ENCODE data around the gene PSMD14. TPM values are rescaled to one million over a fixed set of nuclear protein-coding genes. Genes with fewer than 3 reads are reported as not detected.

The PSMD14 gene
- total RNA-seq, 1 experiment from 2014 or later = 81.1 TPM

DNA sequence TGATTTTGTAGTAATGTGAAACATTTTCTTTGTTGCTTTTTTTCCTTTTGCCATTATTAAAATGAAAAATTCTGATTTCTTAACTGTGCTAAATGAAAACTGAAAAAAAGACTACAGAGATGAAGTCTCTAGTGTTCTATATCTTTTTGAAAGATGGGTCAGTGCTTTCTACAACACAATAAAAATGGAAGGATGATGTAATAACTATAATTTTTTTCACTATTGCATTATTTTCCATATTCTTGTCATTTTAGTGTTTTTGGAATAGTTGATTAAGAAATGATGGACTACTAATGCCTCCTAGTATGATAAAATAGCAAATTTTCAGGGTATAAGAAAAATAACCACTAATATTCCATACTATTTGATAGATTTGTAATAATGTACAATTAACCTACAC is 7.2 kb downstream of the PSMD14 start:
- Mint-ChIP-seq H3K27me3 (ENCODE audit: insufficient read depth, unreplicated experiment) (no peaks in the 10 kb centered on the region), H3K9me3 (ENCODE audit: unreplicated experiment) (no peaks in the 10 kb centered on the region), H3K4me1 (ENCODE audit: low read depth, unreplicated experiment) (peaks cover 13% of the 10 kb centered on the region), H3K4me3 (ENCODE audit: unreplicated experiment) (no peak overlapping the region), H3K27ac (ENCODE audit: unreplicated experiment) (no peak overlapping the region), H3K36me3 (ENCODE audit: insufficient read depth, unreplicated experiment) (peaks cover 13% of the 10 kb centered on the region)
- Histone ChIP-seq H3K4me1 (peaks cover 7% of the 10 kb centered on the region), H3K27me3 (replicated peaks; ENCODE audit: control insufficient read depth, insufficient read depth, low read length) (no peaks in the 10 kb centered on the region), H3K9me3 (no peaks in the 10 kb centered on the region), H3K4me3 (ENCODE audit: low read depth, low read length) (no peak overlapping the region), H3K36me3 (ENCODE audit: control insufficient read depth, insufficient read depth, low read length) (no peaks in the 10 kb centered on the region)
- DNase-seq = no peak
- intact Hi-C loops (cut with micrococcal nuclease; ENCODE audit: unreplicated experiment) = no loop called here
- TF ChIP-seq, protein P1, sequence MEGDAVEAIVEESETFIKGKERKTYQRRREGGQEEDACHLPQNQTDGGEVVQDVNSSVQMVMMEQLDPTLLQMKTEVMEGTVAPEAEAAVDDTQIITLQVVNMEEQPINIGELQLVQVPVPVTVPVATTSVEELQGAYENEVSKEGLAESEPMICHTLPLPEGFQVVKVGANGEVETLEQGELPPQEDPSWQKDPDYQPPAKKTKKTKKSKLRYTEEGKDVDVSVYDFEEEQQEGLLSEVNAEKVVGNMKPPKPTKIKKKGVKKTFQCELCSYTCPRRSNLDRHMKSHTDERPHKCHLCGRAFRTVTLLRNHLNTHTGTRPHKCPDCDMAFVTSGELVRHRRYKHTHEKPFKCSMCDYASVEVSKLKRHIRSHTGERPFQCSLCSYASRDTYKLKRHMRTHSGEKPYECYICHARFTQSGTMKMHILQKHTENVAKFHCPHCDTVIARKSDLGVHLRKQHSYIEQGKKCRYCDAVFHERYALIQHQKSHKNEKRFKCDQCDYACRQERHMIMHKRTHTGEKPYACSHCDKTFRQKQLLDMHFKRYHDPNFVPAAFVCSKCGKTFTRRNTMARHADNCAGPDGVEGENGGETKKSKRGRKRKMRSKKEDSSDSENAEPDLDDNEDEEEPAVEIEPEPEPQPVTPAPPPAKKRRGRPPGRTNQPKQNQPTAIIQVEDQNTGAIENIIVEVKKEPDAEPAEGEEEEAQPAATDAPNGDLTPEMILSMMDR (IDR thresholded peaks at IDR 0.05; ENCODE audit: insufficient read depth in 1 of 2, low read depth in 1 of 2, low read length in 1 of 2, severe bottlenecking in 1 of 2, unreplicated experiment in 1 of 2) = no peak
- ChIA-PET POLR2A (no interaction called here), CTCF (no interaction called here)
- BruUV-seq (replicated peaks) = no TSS peak

DNA sequence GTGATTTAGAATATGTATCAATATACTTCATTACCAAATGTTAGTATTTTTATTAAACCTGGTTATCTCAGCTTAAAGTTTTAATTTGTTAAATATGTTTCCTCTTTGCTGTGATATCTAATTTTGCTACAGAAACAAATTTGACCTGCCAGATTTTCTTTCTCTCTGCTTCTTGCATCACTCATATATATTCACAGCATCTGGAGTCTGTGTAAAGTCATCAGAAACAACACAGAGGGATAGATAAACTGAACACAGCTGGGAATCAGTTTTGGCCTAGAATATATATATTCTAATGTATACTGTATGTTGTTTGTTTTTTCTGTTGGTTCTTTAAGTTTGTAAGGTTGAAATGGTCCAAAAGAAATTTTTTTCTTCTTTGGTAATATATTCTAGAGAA is 8.5 kb downstream of the PSMD14 start:
- no peak overlapping the region for H3K27ac Mint-ChIP-seq (ENCODE audit: unreplicated experiment)
- no peaks in the 10 kb centered on the region for H3K9me3 ChIP-seq
- no peak overlapping the region for H3K4me3 Mint-ChIP-seq (ENCODE audit: unreplicated experiment)
- H3K36me3 Mint-ChIP-seq (ENCODE audit: insufficient read depth, unreplicated experiment) = peaks cover 22% of the 10 kb centered on the region
- H3K4me3 ChIP-seq (ENCODE audit: low read depth, low read length) = no peak overlapping the region
- no peaks in the 10 kb centered on the region for H3K27me3 ChIP-seq (replicated peaks; ENCODE audit: control insufficient read depth, insufficient read depth, low read length)
- ChIA-PET POLR2A (no interaction called here), CTCF (no interaction called here)
- intact Hi-C loops (cut with micrococcal nuclease; ENCODE audit: unreplicated experiment) = no loop called here
- no peak for DNase-seq
- H3K4me1 ChIP-seq = peaks cover 6% of the 10 kb centered on the region; the same call in 1 of the 2 replicates
- no TSS peak for BruUV-seq (replicated peaks)
- TF ChIP-seq, protein P1 (IDR thresholded peaks at IDR 0.05; ENCODE audit: insufficient read depth in 1 of 2, low read depth in 1 of 2, low read length in 1 of 2, severe bottlenecking in 1 of 2, unreplicated experiment in 1 of 2) = no peak
- H3K27me3 Mint-ChIP-seq (ENCODE audit: insufficient read depth, unreplicated experiment) = no peaks in the 10 kb centered on the region
- H3K9me3 Mint-ChIP-seq (ENCODE audit: unreplicated experiment) = no peaks in the 10 kb centered on the region
- H3K36me3 ChIP-seq (ENCODE audit: control insufficient read depth, insufficient read depth, low read length) = no peaks in the 10 kb centered on the region
- H3K4me1 Mint-ChIP-seq (ENCODE audit: low read depth, unreplicated experiment) = peaks cover 13% of the 10 kb centered on the region

DNA sequence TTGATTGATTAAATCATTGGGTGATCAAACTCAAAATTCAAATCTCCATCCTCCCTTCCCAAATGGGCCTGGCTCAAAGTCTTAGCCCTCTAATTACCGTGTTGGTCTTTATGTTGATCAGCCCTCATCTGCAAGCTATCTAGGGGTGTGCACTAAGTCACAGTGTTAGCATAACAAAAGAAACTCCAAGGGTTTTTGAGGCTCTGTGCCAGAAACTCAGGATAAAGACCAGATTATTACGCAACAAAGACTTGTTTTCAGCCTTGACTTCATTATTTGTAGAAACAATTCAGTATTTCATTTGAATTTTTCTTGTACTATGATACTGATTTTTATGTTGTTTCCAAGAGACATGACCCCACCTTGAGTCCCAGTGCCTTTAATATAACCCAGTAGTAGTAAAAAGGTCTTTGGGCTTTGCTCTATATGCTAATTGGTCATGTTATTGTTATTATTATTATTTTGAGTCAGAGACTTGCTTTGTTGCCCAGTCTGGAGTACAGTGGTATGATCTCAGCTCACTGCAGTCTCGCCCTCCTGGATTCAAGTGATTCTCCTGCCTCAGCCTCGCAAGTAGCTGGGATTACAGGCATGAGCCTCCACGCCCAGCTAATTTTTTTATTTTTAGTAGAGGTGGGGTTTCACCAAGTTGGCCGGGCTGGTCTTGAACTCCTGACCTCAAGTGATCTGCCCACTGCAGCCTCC is 13.9 kb downstream of the PSMD14 start:
- Histone ChIP-seq H3K27me3 (replicated peaks; ENCODE audit: control insufficient read depth, insufficient read depth, low read length) (no peaks in the 10 kb centered on the region), H3K4me3 (ENCODE audit: low read depth, low read length) (no peak overlapping the region), H3K4me1 (peaks cover 6% of the 10 kb centered on the region; the same call in 1 of the 2 replicates), H3K9me3 (no peaks in the 10 kb centered on the region), H3K36me3 (ENCODE audit: control insufficient read depth, insufficient read depth, low read length) (no peaks in the 10 kb centered on the region)
- DNase-seq = no peak
- BruUV-seq (replicated peaks) = no TSS peak
- POLR2A ChIA-PET = no interaction called here
- CTCF ChIA-PET = no interaction called here
- Mint-ChIP-seq H3K27me3 (ENCODE audit: insufficient read depth, unreplicated experiment) (no peaks in the 10 kb centered on the region), H3K4me3 (ENCODE audit: unreplicated experiment) (no peak overlapping the region), H3K36me3 (ENCODE audit: insufficient read depth, unreplicated experiment) (peaks cover 54% of the 10 kb centered on the region), H3K27ac (ENCODE audit: unreplicated experiment) (no peak overlapping the region), H3K4me1 (ENCODE audit: low read depth, unreplicated experiment) (peaks cover 7% of the 10 kb centered on the region), H3K9me3 (ENCODE audit: unreplicated experiment) (no peaks in the 10 kb centered on the region)
- TF ChIP-seq, protein P1 (IDR thresholded peaks at IDR 0.05; ENCODE audit: insufficient read depth in 1 of 2, low read depth in 1 of 2, low read length in 1 of 2, severe bottlenecking in 1 of 2, unreplicated experiment in 1 of 2) = no peak
- intact Hi-C loops (cut with micrococcal nuclease; ENCODE audit: unreplicated experiment) = no loop called here
